ENCODE data around the gene EIF1AD. TPM values are rescaled to one million over a fixed set of nuclear protein-coding genes. Genes with fewer than 3 reads are reported as not detected.

Gene EIF1AD
- polyA plus RNA-seq, 4 donors, result 14.8 to 34.9 (median 19.8) TPM

DNA sequence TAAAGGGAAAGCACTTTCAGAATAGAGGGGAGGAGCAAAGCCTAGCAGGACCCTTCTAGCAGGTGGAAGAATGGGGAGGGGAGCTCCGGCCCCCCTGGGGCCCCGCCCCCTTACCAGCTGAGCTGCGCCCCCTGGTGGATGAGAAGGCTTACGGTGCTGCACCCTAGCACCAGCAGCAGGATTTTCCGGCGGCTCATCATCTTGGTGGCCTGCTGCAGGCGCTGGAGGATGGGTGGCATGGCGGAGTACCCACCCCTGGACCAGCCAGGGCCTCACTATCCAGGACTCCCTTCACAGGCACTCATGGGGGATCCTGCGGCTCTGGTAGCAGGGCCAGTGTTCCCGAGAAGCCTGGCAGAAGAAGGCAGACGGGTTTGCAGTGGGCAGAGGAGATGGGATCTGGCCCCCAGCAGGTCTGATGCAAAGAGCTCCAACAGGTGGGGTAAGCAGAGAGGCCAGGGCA, 43.3 kb upstream of the EIF1AD start:
- Histone ChIP-seq H3K9me3 (ENCODE audit: control insufficient read depth in 2 of 2, insufficient read depth in 1 of 2, low read depth in 1 of 2, low read length in 1 of 2) (no peaks in the 10 kb centered on the region), H3K27ac (ENCODE audit: low read depth in 1 of 3, low read length in 2 of 3) (no peak overlapping the region), H3K36me3 (ENCODE audit: control insufficient read depth in 3 of 3, insufficient read depth in 2 of 3, low read depth in 1 of 3, low read length in 3 of 3) (no peaks in the 10 kb centered on the region), H3K4me1 (ENCODE audit: control insufficient read depth in 3 of 3, insufficient read depth in 2 of 3, low read depth in 1 of 3, low read length in 2 of 3) (peaks cover 0 to 6% (median 0%) of the 10 kb centered on the region in 3 donors), H3K27me3 (ENCODE audit: control insufficient read depth in 3 of 3, insufficient read depth in 3 of 3, low read length in 3 of 3) (peaks cover 0 to 28% (median 2%) of the 10 kb centered on the region in 3 donors), H3K4me3 (ENCODE audit: low read depth in 1 of 3, low read length in 3 of 3) (no peak overlapping the region)
- DNase-seq (peak; percentile 65 to 81), FAIRE-seq (no peak)
- WGBS, 3 donors, result 10 to 14% (median 11%) methylated on average over 11 of the region's 11 CpGs

DNA sequence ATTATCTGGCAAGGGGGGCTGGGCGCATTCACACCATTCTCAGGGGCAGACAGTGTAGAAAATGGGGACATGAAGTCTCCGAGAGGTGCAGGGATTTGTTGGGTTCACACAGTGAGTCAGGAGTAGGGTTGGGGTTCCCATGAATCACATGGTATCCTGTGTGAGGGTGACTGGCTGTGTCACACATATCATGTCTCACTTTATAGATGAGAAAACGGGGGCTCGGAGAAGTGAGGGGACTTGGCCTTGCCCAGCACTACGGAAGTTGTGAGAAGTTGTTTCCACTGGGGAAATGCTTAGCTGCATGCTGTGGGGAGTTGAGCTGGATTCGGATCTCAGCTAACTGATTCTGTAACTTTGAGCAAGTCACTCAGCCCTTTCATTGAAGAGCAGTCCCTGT, 42.8 kb upstream of the EIF1AD start:
- H3K9me3 ChIP-seq (ENCODE audit: control insufficient read depth in 2 of 2, insufficient read depth in 1 of 2, low read depth in 1 of 2, low read length in 1 of 2), result no peaks in the 10 kb centered on the region
- H3K4me3 ChIP-seq (ENCODE audit: low read depth in 1 of 3, low read length in 3 of 3), result no peak overlapping the region
- DNase-seq, result no peak
- H3K27ac ChIP-seq (ENCODE audit: low read depth in 1 of 3, low read length in 2 of 3), result no peak overlapping the region
- no peak for FAIRE-seq
- H3K27me3 ChIP-seq (ENCODE audit: control insufficient read depth in 3 of 3, insufficient read depth in 3 of 3, low read length in 3 of 3), result peaks cover 0 to 28% (median 2%) of the 10 kb centered on the region in 3 donors
- H3K36me3 ChIP-seq (ENCODE audit: control insufficient read depth in 3 of 3, insufficient read depth in 2 of 3, low read depth in 1 of 3, low read length in 3 of 3), result no peaks in the 10 kb centered on the region
- H3K4me1 ChIP-seq (ENCODE audit: control insufficient read depth in 3 of 3, insufficient read depth in 2 of 3, low read depth in 1 of 3, low read length in 2 of 3), result peaks cover 0 to 6% (median 0%) of the 10 kb centered on the region in 3 donors
- WGBS, 3 donors, result 51 to 63% (median 53%) methylated on average over 6 of the region's 6 CpGs

DNA sequence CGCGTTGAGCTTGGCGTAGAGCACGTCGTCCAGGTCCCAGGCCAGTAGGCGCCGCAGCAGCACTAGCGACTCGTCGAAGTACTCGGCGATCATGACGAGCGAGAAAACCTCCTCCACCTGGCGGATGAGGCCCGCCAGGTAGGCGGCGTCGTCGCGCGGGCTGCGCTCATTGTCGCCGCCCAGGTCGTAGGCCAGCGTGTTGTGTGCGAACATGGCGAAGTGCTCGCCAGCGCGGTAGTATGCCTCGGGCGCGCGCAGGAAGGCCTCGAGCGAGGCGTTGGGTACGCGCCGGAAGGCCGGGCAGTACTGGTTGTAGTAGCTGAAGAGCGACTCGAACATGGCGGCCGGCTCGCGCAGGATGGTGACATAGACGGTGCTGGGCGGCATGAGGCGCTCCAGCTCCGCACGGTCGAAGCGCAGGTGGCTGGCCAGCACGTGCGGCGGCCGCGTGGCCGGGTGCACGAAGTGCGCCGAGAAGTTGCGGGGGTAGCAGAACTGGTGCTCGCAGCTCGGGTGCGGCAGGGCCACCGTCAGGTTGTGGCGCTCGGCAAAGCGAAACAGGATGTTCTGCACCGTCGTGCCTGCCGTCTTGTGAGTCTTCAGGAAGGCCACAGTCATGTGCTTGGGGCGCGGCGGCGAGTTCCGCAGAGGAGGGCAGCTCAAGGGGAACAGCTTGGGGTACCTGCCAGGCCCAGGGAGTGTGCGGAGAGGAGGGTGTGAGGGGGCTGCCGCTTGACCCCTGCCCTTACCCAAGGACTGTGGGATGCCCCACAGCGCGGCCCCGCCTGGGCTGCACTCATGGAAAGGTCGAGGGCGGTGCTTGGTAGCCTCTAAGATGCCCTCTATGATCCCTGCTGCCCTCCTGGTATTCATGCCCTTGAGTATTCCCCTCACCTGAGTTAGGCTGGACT, 41.3 kb upstream of the EIF1AD start:
- Histone ChIP-seq H3K27ac (ENCODE audit: low read depth in 1 of 3, low read length in 2 of 3) (no peak overlapping the region), H3K4me1 (ENCODE audit: control insufficient read depth in 3 of 3, insufficient read depth in 2 of 3, low read depth in 1 of 3, low read length in 2 of 3) (peaks cover 0 to 6% (median 0%) of the 10 kb centered on the region in 3 donors), H3K27me3 (ENCODE audit: control insufficient read depth in 3 of 3, insufficient read depth in 3 of 3, low read length in 3 of 3) (peaks cover 0 to 15% (median 0%) of the 10 kb centered on the region in 3 donors), H3K36me3 (ENCODE audit: control insufficient read depth in 3 of 3, insufficient read depth in 2 of 3, low read depth in 1 of 3, low read length in 3 of 3) (no peaks in the 10 kb centered on the region), H3K9me3 (ENCODE audit: control insufficient read depth in 2 of 2, insufficient read depth in 1 of 2, low read depth in 1 of 2, low read length in 1 of 2) (no peaks in the 10 kb centered on the region), H3K4me3 (ENCODE audit: low read depth in 1 of 3, low read length in 3 of 3) (no peak overlapping the region)
- FAIRE-seq (no peak), DNase-seq (no peak)
- 97 to 98% (median 97%) methylated on average over 87 to 88 of the region's 88 CpGs for WGBS, 3 donors

DNA sequence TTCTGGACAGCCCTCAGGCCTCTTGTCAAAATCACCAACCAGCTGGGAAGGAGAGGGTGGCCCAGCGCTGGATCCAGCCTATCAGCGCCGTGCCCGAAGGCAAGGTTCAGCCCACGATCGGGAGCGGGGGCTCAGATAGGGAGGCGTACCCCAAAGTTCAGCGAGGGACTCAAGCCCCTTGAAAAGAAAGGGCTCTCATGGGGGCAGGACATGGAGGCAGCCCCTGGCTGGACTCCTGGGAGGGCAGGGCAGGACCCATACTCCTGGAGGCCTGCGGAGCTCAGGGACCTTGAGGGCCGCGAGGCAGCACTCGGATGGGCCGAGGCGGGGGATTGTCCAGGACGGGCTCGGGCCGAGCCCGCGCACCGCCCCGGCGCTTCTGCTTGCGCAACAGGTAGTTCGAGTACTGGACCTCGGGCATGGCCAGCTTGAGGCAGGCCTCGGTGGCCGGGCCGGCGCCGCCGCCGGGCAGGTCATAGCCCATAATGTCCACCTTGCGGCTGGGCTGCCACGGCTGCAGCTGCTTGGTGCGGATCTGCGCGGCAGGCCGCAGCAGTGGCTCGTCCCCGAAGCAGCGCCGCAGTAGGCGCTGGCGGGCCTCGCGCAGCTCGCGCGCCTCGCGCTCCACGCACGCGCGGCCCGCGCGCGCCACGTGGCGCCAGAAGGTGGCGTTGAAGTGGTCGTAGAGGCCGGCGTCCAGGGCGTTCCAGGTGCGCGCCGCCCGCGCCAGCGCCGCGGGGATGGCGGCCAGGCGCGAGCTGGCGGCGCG, 40.5 kb upstream of the EIF1AD start:
- FAIRE-seq (no peak), DNase-seq (no peak)
- WGBS, 3 donors, result 96% methylated on average over 70 to 81 of the region's 81 CpGs
- peaks cover 0 to under 1% of the 10 kb centered on the region in 2 donors for H3K9me3 ChIP-seq (ENCODE audit: control insufficient read depth in 2 of 2, insufficient read depth in 1 of 2, low read depth in 1 of 2, low read length in 1 of 2)
- H3K4me3 ChIP-seq (ENCODE audit: low read depth in 1 of 3, low read length in 3 of 3), result no peak overlapping the region
- peaks cover 0 to 6% (median 0%) of the 10 kb centered on the region in 3 donors for H3K27me3 ChIP-seq (ENCODE audit: control insufficient read depth in 3 of 3, insufficient read depth in 3 of 3, low read length in 3 of 3)
- H3K27ac ChIP-seq (ENCODE audit: low read depth in 1 of 3, low read length in 2 of 3), result no peak overlapping the region
- H3K4me1 ChIP-seq (ENCODE audit: control insufficient read depth in 3 of 3, insufficient read depth in 2 of 3, low read depth in 1 of 3, low read length in 2 of 3), result peaks cover 0 to 6% (median 0%) of the 10 kb centered on the region in 3 donors
- H3K36me3 ChIP-seq (ENCODE audit: control insufficient read depth in 3 of 3, insufficient read depth in 2 of 3, low read depth in 1 of 3, low read length in 3 of 3), result no peaks in the 10 kb centered on the region

DNA sequence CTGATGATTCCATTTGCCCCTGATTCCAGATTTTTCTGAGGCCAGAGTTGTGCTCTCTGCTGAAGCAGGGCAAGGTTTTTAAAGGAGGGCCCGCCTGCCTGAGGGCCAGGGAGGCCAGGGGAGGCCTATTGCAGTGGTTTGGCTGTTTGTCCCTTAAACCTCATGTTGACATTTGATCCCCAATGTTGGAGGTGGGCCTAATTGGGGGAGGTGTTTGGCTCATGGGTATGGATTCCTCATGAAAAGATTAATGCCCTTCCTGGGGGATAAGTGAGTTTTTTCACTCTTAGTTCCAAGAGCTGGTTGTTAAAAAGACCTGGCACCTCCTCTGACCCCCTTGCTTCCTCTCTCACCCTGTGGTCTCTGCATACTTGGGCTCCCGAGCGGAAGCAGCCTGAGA, 37.8 kb upstream of the EIF1AD start:
- H3K27ac ChIP-seq (ENCODE audit: low read depth in 1 of 3, low read length in 2 of 3), result no peak overlapping the region
- no peak overlapping the region for H3K4me3 ChIP-seq (ENCODE audit: low read depth in 1 of 3, low read length in 3 of 3)
- no peak for FAIRE-seq
- H3K4me1 ChIP-seq (ENCODE audit: control insufficient read depth in 3 of 3, insufficient read depth in 2 of 3, low read depth in 1 of 3, low read length in 2 of 3), result no peaks in the 10 kb centered on the region
- H3K9me3 ChIP-seq (ENCODE audit: control insufficient read depth in 2 of 2, insufficient read depth in 1 of 2, low read depth in 1 of 2, low read length in 1 of 2), result peaks cover 0 to 11% of the 10 kb centered on the region in 2 donors
- 83 to 91% (median 85%) methylated on average over 3 of the region's 3 CpGs for WGBS, 3 donors
- H3K36me3 ChIP-seq (ENCODE audit: control insufficient read depth in 3 of 3, insufficient read depth in 2 of 3, low read depth in 1 of 3, low read length in 3 of 3), result no peaks in the 10 kb centered on the region
- no peak for DNase-seq
- peaks cover 0 to 4% (median 0%) of the 10 kb centered on the region in 3 donors for H3K27me3 ChIP-seq (ENCODE audit: control insufficient read depth in 3 of 3, insufficient read depth in 3 of 3, low read length in 3 of 3)

DNA sequence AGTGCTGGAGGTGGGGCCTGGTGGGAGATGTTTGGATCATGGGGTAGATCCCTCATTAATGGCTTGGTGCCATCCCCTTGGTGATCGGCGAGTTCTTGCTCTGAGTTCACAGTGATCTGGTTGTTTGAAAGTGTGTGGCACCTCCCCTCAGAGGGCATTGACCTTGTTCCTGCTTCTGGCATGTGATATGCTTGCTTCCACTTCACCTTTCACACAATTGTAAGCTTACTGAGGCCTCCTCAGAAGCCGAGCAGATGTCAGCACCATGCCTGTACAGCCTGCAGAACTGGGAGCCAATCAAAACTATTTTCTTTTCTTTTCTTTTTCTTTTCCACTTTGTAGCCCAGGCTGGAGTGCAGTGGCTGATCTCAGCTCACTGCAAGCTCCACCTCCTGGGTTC, 35.4 kb upstream of the EIF1AD start:
- H3K27me3 ChIP-seq (ENCODE audit: control insufficient read depth in 3 of 3, insufficient read depth in 3 of 3, low read length in 3 of 3), result no peaks in the 10 kb centered on the region
- no peaks in the 10 kb centered on the region for H3K36me3 ChIP-seq (ENCODE audit: control insufficient read depth in 3 of 3, insufficient read depth in 2 of 3, low read depth in 1 of 3, low read length in 3 of 3)
- no peak for DNase-seq
- no peak overlapping the region for H3K4me3 ChIP-seq (ENCODE audit: low read depth in 1 of 3, low read length in 3 of 3)
- WGBS, 3 donors, result 77 to 89% (median 87%) methylated on average over 3 of the region's 3 CpGs
- no peak for FAIRE-seq
- no peak overlapping the region for H3K27ac ChIP-seq (ENCODE audit: low read depth in 1 of 3, low read length in 2 of 3)
- H3K4me1 ChIP-seq (ENCODE audit: control insufficient read depth in 3 of 3, insufficient read depth in 2 of 3, low read depth in 1 of 3, low read length in 2 of 3), result no peaks in the 10 kb centered on the region
- peaks cover 0 to 11% of the 10 kb centered on the region in 2 donors for H3K9me3 ChIP-seq (ENCODE audit: control insufficient read depth in 2 of 2, insufficient read depth in 1 of 2, low read depth in 1 of 2, low read length in 1 of 2)

DNA sequence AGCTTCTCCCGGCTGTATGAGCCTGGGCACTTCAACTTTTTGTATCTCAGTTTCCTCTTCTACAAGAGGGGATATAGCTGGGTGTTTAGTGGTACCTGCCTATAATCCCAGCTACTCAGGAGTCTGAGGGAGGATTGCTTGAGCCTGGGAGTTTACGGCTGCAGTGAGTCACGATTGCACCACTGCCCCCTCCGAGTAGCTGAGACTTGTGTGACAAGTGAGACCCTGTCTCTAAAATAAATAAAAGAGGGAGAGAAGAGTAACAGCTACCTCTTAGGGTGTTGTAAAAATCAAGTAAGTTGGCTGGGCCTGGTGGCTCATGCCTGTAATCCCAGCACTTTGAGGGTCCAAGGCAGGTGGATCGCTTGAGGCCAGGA, 34.4 kb upstream of the EIF1AD start:
- Histone ChIP-seq H3K9me3 (ENCODE audit: control insufficient read depth in 2 of 2, insufficient read depth in 1 of 2, low read depth in 1 of 2, low read length in 1 of 2) (peaks cover 0 to 11% of the 10 kb centered on the region in 2 donors), H3K4me1 (ENCODE audit: control insufficient read depth in 3 of 3, insufficient read depth in 2 of 3, low read depth in 1 of 3, low read length in 2 of 3) (no peaks in the 10 kb centered on the region), H3K27me3 (ENCODE audit: control insufficient read depth in 3 of 3, insufficient read depth in 3 of 3, low read length in 3 of 3) (no peaks in the 10 kb centered on the region), H3K36me3 (ENCODE audit: control insufficient read depth in 3 of 3, insufficient read depth in 2 of 3, low read depth in 1 of 3, low read length in 3 of 3) (no peaks in the 10 kb centered on the region), H3K4me3 (ENCODE audit: low read depth in 1 of 3, low read length in 3 of 3) (no peak overlapping the region), H3K27ac (ENCODE audit: low read depth in 1 of 3, low read length in 2 of 3) (no peak overlapping the region)
- WGBS, 3 donors, result 66 to 88% (median 71%) methylated on average over 5 of the region's 5 CpGs
- no peak for DNase-seq
- FAIRE-seq, result no peak

DNA sequence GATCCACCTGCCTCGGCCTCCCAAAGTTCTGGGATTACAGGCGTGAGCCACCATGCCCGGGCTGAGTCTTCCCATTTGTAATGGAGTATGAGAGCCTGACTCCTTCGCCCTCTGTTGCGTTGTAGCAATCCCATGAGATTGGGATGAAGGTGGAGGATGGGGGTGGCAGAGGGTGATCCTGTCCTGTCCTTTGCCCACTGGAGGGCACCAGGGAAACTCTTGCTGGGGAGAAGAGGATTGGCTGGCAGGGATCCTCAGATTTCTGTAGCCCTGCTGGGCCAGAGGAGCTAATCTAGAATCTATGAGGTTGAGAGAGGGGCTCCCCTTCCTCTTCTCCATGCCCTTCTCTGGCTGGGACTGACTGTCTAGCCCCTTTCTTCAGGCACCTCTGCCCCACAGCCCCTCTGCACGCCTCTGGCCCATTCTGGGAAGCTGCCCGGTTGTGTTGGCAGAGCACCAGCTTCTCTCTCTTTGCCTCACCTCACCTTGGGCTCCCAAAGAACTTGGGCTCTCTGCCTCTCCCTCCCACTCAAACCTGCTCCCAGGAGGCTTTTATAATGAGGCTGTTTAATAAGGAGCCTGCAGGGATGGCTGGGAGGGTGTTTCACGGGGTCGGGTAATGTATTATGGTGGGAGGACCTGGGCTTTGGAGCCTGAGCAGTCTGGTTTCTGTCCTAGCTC, 33.8 kb upstream of the EIF1AD start:
- H3K27ac ChIP-seq (ENCODE audit: low read depth in 1 of 3, low read length in 2 of 3), result no peak overlapping the region
- no peak for FAIRE-seq
- peaks cover 0 to 11% of the 10 kb centered on the region in 2 donors for H3K9me3 ChIP-seq (ENCODE audit: control insufficient read depth in 2 of 2, insufficient read depth in 1 of 2, low read depth in 1 of 2, low read length in 1 of 2)
- no peaks in the 10 kb centered on the region for H3K4me1 ChIP-seq (ENCODE audit: control insufficient read depth in 3 of 3, insufficient read depth in 2 of 3, low read depth in 1 of 3, low read length in 2 of 3)
- WGBS, 3 donors, result 58 to 77% (median 63%) methylated on average over 9 of the region's 9 CpGs
- no peaks in the 10 kb centered on the region for H3K36me3 ChIP-seq (ENCODE audit: control insufficient read depth in 3 of 3, insufficient read depth in 2 of 3, low read depth in 1 of 3, low read length in 3 of 3)
- H3K4me3 ChIP-seq (ENCODE audit: low read depth in 1 of 3, low read length in 3 of 3), result no peak overlapping the region
- no peak for DNase-seq
- H3K27me3 ChIP-seq (ENCODE audit: control insufficient read depth in 3 of 3, insufficient read depth in 3 of 3, low read length in 3 of 3), result no peaks in the 10 kb centered on the region

Data from small intestine (tissue), 7 donors.